ENCODE data around the gene SH2D5. TPM values are rescaled to one million over a fixed set of nuclear protein-coding genes. Genes with fewer than 3 reads are reported as not detected.

Gene SH2D5
- total RNA-seq = 0.16 and 1.4 TPM in 2 replicates

GRCh38 chr1:20732588-20733359 lies at the start of gene SH2D5:
SH2D5 (minus strand) TSS chr1:20732703; CDS start chr1:20728044, 4,659 bp downstream.

GRCh38 chr1:20717452-20718342 lies 14.8 kb downstream of the SH2D5 start, which contains the start of gene KIF17:
KIF17 (minus strand) TSS chr1:20718007; CDS start chr1:20717706, 301 bp downstream.

Other genes starting within 250 kb of the SH2D5 start
- gene CAMK2N1, start 246.5 kb downstream of the SH2D5 start, total RNA-seq = 4.2 and 5.2 TPM in 2 replicates
- gene MUL1, start 224.6 kb downstream of the SH2D5 start, total RNA-seq = 19.6 and 43.1 TPM in 2 replicates
- gene FAM43B, start 180.1 kb downstream of the SH2D5 start, total RNA-seq = 0.06 TPM in 1 of 2 replicates, not detected in the other
- gene CDA, start 143.6 kb downstream of the SH2D5 start, total RNA-seq = 0.32 and 1.4 TPM in 2 replicates
- gene PINK1, start 99.2 kb downstream of the SH2D5 start, total RNA-seq = 48.4 and 69.4 TPM in 2 replicates
- gene DDOST, start 71.3 kb downstream of the SH2D5 start, total RNA-seq = 270 and 327 TPM in 2 replicates
- gene KIF17, start 14.7 kb downstream of the SH2D5 start, total RNA-seq = 19.1 and 22.4 TPM in 2 replicates
- 157 and 268 TPM in 2 replicates for gene HP1BP3, start 54.6 kb upstream of the SH2D5 start, total RNA-seq

Measured in bladder microvascular endothelial cell (primary cell).